Measurements from ENCODE around the gene BSND. TPM values are rescaled to one million over a fixed set of nuclear protein-coding genes. Genes with fewer than 3 reads are reported as not detected.

Gene BSND
- total and polyA plus RNA-seq, 8 donors, result not detected

DNA sequence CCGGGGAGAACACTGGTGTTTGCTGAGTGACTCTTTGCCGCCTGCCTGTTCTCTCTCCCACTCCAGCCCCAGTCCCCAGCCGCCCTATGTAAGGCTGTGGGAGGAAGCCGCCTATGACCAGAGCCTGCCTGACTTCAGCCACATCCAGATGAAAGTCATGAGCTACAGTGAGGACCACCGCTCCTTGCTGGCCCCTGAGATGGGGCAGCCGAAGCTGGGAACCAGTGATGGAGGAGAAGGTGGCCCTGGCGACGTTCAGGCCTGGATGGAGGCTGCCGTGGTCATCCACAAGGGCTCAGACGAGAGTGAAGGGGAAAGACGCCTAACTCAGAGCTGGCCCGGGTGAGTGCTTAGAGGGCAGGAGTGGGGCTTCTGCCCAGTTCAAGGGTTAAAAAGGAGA, 8.2 kb downstream of the BSND start:
- no peak for DNase-seq
- intact Hi-C loops (cut with DNase I; ENCODE audit: low total_unique reads), result no loop called here
- TF ChIP-seq POLR2AphosphoS5 (IDR thresholded peaks at IDR 0.05), result no peak
- TF ChIP-seq, protein P1, sequence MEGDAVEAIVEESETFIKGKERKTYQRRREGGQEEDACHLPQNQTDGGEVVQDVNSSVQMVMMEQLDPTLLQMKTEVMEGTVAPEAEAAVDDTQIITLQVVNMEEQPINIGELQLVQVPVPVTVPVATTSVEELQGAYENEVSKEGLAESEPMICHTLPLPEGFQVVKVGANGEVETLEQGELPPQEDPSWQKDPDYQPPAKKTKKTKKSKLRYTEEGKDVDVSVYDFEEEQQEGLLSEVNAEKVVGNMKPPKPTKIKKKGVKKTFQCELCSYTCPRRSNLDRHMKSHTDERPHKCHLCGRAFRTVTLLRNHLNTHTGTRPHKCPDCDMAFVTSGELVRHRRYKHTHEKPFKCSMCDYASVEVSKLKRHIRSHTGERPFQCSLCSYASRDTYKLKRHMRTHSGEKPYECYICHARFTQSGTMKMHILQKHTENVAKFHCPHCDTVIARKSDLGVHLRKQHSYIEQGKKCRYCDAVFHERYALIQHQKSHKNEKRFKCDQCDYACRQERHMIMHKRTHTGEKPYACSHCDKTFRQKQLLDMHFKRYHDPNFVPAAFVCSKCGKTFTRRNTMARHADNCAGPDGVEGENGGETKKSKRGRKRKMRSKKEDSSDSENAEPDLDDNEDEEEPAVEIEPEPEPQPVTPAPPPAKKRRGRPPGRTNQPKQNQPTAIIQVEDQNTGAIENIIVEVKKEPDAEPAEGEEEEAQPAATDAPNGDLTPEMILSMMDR (IDR thresholded peaks at IDR 0.05), result no peak
- TF ChIP-seq EP300 (IDR thresholded peaks at IDR 0.05), result no peak
- TF ChIP-seq POLR2A (IDR thresholded peaks at IDR 0.05), result no peak
- no peak overlapping the region for H3K27ac ChIP-seq
- no peaks in the 10 kb centered on the region for H3K9me3 ChIP-seq
- no peak overlapping the region for H3K4me3 ChIP-seq
- no peaks in the 10 kb centered on the region for H3K4me1 ChIP-seq
- peaks cover 0 to 3% (median 0%) of the 10 kb centered on the region in 3 donors for H3K27me3 ChIP-seq
- 90 to 93% (median 92%) methylated on average over 12 of the region's 12 CpGs for WGBS, 5 donors
- no peaks in the 10 kb centered on the region for H3K36me3 ChIP-seq

DNA sequence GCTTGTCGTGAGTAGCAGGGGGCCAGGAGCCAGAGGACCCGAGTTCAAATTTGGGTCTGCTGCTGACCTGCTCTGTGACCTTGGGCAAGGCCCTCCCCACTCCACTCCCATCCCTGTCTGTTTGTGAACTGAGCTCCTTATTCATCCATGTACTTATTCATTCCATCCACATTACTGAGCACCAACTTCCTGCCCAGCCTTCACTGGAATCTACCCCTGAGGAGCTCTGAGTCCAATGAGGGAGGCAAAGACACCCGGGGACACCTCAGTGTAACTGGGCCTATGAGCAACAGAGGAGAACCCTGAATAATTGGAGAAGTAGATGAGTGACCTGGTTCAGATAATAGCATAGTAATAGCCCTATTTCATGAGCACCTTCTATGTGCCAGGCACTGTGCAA, 8.9 kb downstream of the BSND start:
- 78 to 91% (median 80%) methylated on average over 3 of the region's 3 CpGs for WGBS, 5 donors
- Histone ChIP-seq H3K27me3 (peaks cover 0 to 10% (median 0%) of the 10 kb centered on the region in 3 donors), H3K9me3 (no peaks in the 10 kb centered on the region), H3K4me1 (no peaks in the 10 kb centered on the region), H3K27ac (no peak overlapping the region), H3K4me3 (no peak overlapping the region), H3K36me3 (no peaks in the 10 kb centered on the region)
- TF ChIP-seq POLR2A (IDR thresholded peaks at IDR 0.05), result no peak
- TF ChIP-seq, protein P1 (IDR thresholded peaks at IDR 0.05), result no peak
- TF ChIP-seq EP300 (IDR thresholded peaks at IDR 0.05), result no peak
- TF ChIP-seq POLR2AphosphoS5 (IDR thresholded peaks at IDR 0.05), result no peak
- intact Hi-C loops (cut with DNase I; ENCODE audit: low total_unique reads), result no loop called here
- no peak for DNase-seq

DNA sequence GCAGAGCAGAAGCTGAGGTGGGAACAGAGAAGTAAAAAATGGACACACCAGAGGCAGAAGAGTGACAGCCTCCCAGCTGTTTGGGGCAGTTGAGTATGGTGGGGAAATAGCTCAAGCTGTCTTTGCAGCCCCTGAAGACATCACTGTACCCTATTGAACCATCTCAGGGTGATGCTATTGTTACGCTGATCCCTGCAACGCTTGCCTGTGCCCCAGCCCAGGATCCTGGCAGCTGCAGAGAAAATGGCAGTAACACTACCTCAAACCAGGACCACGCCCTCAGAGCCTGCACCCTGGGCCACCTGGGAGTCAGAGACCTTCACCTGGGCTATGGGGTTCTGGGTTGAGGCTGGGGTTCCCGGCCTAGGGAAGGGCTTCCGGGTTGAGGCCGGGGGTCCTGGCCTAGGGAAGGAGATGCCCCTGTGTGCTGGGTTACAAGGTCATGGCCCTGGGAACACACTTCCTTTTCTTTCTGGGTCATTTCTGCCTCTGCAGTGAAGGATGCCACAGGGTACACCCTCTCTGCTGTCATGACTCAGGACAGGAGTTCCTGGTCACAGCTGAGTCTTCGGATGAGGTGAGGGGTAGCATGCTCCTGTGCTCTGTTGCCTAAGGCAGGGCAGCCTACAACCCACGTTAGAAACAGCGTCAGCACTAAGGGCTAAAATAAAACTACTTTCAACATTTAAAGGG, 11.6 kb downstream of the BSND start:
- intact Hi-C loops (cut with DNase I; ENCODE audit: low total_unique reads), result no loop called here
- TF ChIP-seq, protein P1 (IDR thresholded peaks at IDR 0.05), result no peak
- no peak for TF ChIP-seq POLR2A (IDR thresholded peaks at IDR 0.05)

DNA sequence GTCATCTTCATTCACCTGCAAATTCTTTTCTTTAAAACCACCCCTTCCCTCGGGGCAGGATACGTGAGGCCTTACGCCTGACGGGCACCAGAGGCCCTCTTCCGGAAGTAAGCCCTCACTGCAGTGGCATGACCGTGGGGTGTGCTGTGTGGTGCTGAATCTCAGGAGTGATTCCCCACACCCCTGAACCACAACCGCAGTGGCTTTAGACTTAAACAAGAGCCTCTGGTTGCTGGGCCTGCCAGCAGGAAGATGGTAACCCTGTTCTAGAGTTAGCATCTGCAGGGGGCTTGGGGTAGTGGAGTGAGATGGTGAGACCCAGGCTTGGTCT, 12.1 kb downstream of the BSND start:
- Histone ChIP-seq H3K9me3 (no peaks in the 10 kb centered on the region), H3K36me3 (no peaks in the 10 kb centered on the region), H3K4me1 (no peaks in the 10 kb centered on the region), H3K4me3 (no peak overlapping the region), H3K27me3 (peaks cover 0 to 40% (median 0%) of the 10 kb centered on the region in 3 donors), H3K27ac (no peak overlapping the region)
- DNase-seq, result no peak
- TF ChIP-seq, protein P1 (IDR thresholded peaks at IDR 0.05), result no peak
- no peak for TF ChIP-seq POLR2AphosphoS5 (IDR thresholded peaks at IDR 0.05)
- no peak for TF ChIP-seq EP300 (IDR thresholded peaks at IDR 0.05)
- TF ChIP-seq POLR2A (IDR thresholded peaks at IDR 0.05), result no peak
- intact Hi-C loops (cut with DNase I; ENCODE audit: low total_unique reads), result no loop called here
- 81 to 96% (median 85%) methylated on average over 6 to 7 of the region's 7 CpGs for WGBS, 5 donors

More for the DNA sequence above, 11.6 kb downstream of the BSND start:
- peaks cover 0 to 35% (median 0%) of the 10 kb centered on the region in 3 donors for H3K27me3 ChIP-seq
- H3K4me3 ChIP-seq, result no peak overlapping the region
- H3K9me3 ChIP-seq, result no peaks in the 10 kb centered on the region
- no peaks in the 10 kb centered on the region for H3K4me1 ChIP-seq
- no peaks in the 10 kb centered on the region for H3K36me3 ChIP-seq
- H3K27ac ChIP-seq, result no peak overlapping the region
- 71 to 92% (median 91%) methylated on average over 6 to 9 of the region's 9 CpGs for WGBS, 5 donors
- no peak for DNase-seq

Measured in stomach (tissue), 9 donors.